Neural cell (in vitro differentiated cells): Measurements from ENCODE around the gene DNAH3. TPM values are rescaled to one million over a fixed set of nuclear protein-coding genes. Genes with fewer than 3 reads are reported as not detected.

Source experiments
- H2AFZ ChIP-seq: fragments of 200-600, 300-800 bp; sonication (generic), shearing (Covaris generic); 2 replicates; pipeline ENCODE4 v1.6.0; 2014; ENCODE audit warnings: low read depth, mild to moderate bottlenecking, antibody characterized with exemption, low read length, moderate library complexity
- H3F3A ChIP-seq: fragments of 200-600 bp; shearing (Covaris generic); 2 replicates; pipeline ENCODE4 v1.6.1; 2016; ENCODE audit warnings: mild to moderate bottlenecking, moderate library complexity, mixed read lengths, antibody characterized with exemption, low read length; ENCODE audit not compliant: insufficient read depth, poor library complexity, severe bottlenecking
- H3K27ac ChIP-seq: fragments of 200-600, 300-800 bp; sonication (generic), shearing (Covaris generic); 2 replicates; pipeline ENCODE4 v1.5.1; 2014; ENCODE audit warnings: mild to moderate bottlenecking, low read length, moderate library complexity
- H3K27me3 ChIP-seq: fragments of 300-800, 200-600 bp; sonication (generic), shearing (Covaris generic); 2 replicates; pipeline ENCODE4 v1.6.0; 2014; ENCODE audit warnings: mild to moderate bottlenecking, low read depth, low read length, moderate library complexity; ENCODE audit not compliant: insufficient read depth
- H3K36me3 ChIP-seq: fragments of 300-800, 200-600 bp; sonication (generic), shearing (Covaris generic); 2 replicates; pipeline ENCODE4 v1.5.1; 2014; ENCODE audit warnings: mild to moderate bottlenecking, antibody characterized with exemption, low read length, moderate library complexity; ENCODE audit not compliant: insufficient read depth
- H3K4me2 ChIP-seq: fragments of 300-800, 200-600 bp; sonication (generic), shearing (Covaris generic); 2 replicates; pipeline ENCODE4 v1.6.0; 2014; ENCODE audit warnings: mild to moderate bottlenecking, low read length
- H3K4me3 ChIP-seq: fragments of 300-800, 200-600 bp; sonication (generic), shearing (Covaris generic); 2 replicates; pipeline ENCODE4 v1.5.1; 2014; ENCODE audit warnings: mild to moderate bottlenecking, low read length, moderate library complexity
- H3K79me2 ChIP-seq: fragments of 200-600 bp; shearing (Covaris generic); replicated peaks from 2 replicates; pipeline ENCODE4 v1.6.0; 2014; ENCODE audit warnings: mild to moderate bottlenecking, low read length, moderate library complexity; ENCODE audit not compliant: insufficient read depth
- H3K9ac ChIP-seq: fragments of 300-800, 200-600 bp; sonication (generic), shearing (Covaris generic); 2 replicates; pipeline ENCODE4 v1.6.1; 2016; ENCODE audit warnings: mild to moderate bottlenecking, low read length, mixed read lengths
- H3K9me2 ChIP-seq: fragments of 200-600 bp; shearing (Covaris generic); 2 replicates; pipeline ENCODE4 v1.6.1; 2016; ENCODE audit warnings: mild to moderate bottlenecking, low read length, mixed read lengths; ENCODE audit not compliant: insufficient read depth
- H3K9me3 ChIP-seq: fragments of 200-600, 300-800 bp; sonication (generic), shearing (Covaris generic); 2 replicates; pipeline ENCODE4 v1.6.1; 2016; ENCODE audit warnings: mild to moderate bottlenecking, mixed run types, low read length, moderate library complexity, mixed read lengths
- H4K20me1 ChIP-seq: fragments of 200-600 bp; shearing (Covaris generic); 2 replicates; pipeline ENCODE4 v1.6.1; 2016; ENCODE audit warnings: mild to moderate bottlenecking, mixed run types; ENCODE audit not compliant: insufficient read depth
- CTCF ChIP-seq: fragments of 450-650 bp; IDR thresholded peaks from 2 replicates; pipeline ENCODE4 v1.5.1; 2014; ENCODE audit warnings: antibody characterized with exemption, mild to moderate bottlenecking, moderate library complexity; ENCODE audit not compliant: poor library complexity, severe bottlenecking
- EP300 ChIP-seq: fragments of 450-650 bp; conservative IDR thresholded peaks from 2 replicates; pipeline ENCODE4 v1.6.1; 2014; ENCODE audit warnings: antibody characterized with exemption, mild to moderate bottlenecking, moderate library complexity; ENCODE audit not compliant: poor library complexity, severe bottlenecking
- EZH2 ChIP-seq: fragments of 200-600, 300-800 bp; shearing (Covaris generic), sonication (generic); IDR thresholded peaks from 2 replicates; pipeline ENCODE4 v1.6.1; 2014; ENCODE audit warnings: antibody characterized with exemption, low read length, borderline replicate concordance, mild to moderate bottlenecking; ENCODE audit not compliant: insufficient read depth, poor library complexity, severe bottlenecking
- MXI1 ChIP-seq: fragments of 450-650 bp; conservative IDR thresholded peaks from 2 replicates; pipeline ENCODE4 v1.6.1; 2014; ENCODE audit warnings: antibody characterized with exemption, mild to moderate bottlenecking; ENCODE audit not compliant: poor library complexity, severe bottlenecking
- POLR2AphosphoS5 ChIP-seq: IDR thresholded peaks from 2 replicates; pipeline ENCODE4 v1.6.1; 2012
- RAD21 ChIP-seq: fragments of 450-650 bp; conservative IDR thresholded peaks from 2 replicates; pipeline ENCODE4 v1.6.1; 2014; ENCODE audit warnings: antibody characterized with exemption, mild to moderate bottlenecking, moderate library complexity
- REST ChIP-seq: IDR thresholded peaks from 2 replicates; pipeline ENCODE4 v1.6.1; 2012; ENCODE audit warnings: borderline replicate concordance
- SMC3 ChIP-seq: fragments of 450-650 bp; conservative IDR thresholded peaks from 2 replicates; pipeline ENCODE4 v1.6.1; 2014; ENCODE audit warnings: antibody characterized with exemption, mild to moderate bottlenecking, moderate library complexity; ENCODE audit not compliant: poor library complexity
- TAF1 ChIP-seq: IDR thresholded peaks from 2 replicates; pipeline ENCODE4 v1.6.1; 2012; ENCODE audit warnings: low read depth
- polyA plus RNA-seq: library from polyadenylated mRNA; depleted of rRNA; stranded (reverse); fragments of >200 nt; gene quantifications from 2 replicates; pipeline ENCODE4 v1.2.3, GENCODE V29; 2014

DNAH3 gene
- polyA plus RNA-seq, 1 donor from 2014 or later = 0.06 TPM

GRCh38 chr16:21072976-21073375, 77.7 kb downstream of the DNAH3 start:
- Histone ChIP-seq H3F3A (no peaks in the 10 kb centered on the region), H3K9ac (no peak overlapping the region), H3K9me3 (no peaks in the 10 kb centered on the region), H4K20me1 (no peaks in the 10 kb centered on the region), H3K27me3 (no peaks in the 10 kb centered on the region), H2AFZ (no peak overlapping the region), H3K4me3 (no peak overlapping the region), H3K27ac (no peak overlapping the region), H3K36me3 (no peaks in the 10 kb centered on the region), H3K4me2 (no peak overlapping the region), H3K79me2 (no peaks in the 10 kb centered on the region), H3K9me2 (no peaks in the 10 kb centered on the region)
- no peak for TF ChIP-seq EZH2
- no peak for TF ChIP-seq SMC3
- TF ChIP-seq MXI1 = no peak
- TF ChIP-seq REST = no peak
- TF ChIP-seq EP300 = no peak
- TF ChIP-seq RAD21 = no peak
- no peak for TF ChIP-seq POLR2AphosphoS5
- TF ChIP-seq TAF1 = no peak
- no peak for TF ChIP-seq CTCF

- TF ChIP-seq SMC3 (no peak), REST (no peak), EP300 (no peak), MXI1 (no peak), CTCF (no peak), RAD21 (no peak), EZH2 (no peak), TAF1 (no peak), POLR2AphosphoS5 (no peak)
- no peaks in the 10 kb centered on the region for H4K20me1 ChIP-seq
- H3K36me3 ChIP-seq = no peaks in the 10 kb centered on the region
- H3K9me3 ChIP-seq = no peaks in the 10 kb centered on the region
- H3K79me2 ChIP-seq = no peaks in the 10 kb centered on the region
- H2AFZ ChIP-seq = no peak overlapping the region
- H3K27ac ChIP-seq = no peak overlapping the region
- H3K9me2 ChIP-seq = no peaks in the 10 kb centered on the region
- no peaks in the 10 kb centered on the region for H3F3A ChIP-seq
- H3K4me2 ChIP-seq = no peak overlapping the region
- no peak overlapping the region for H3K9ac ChIP-seq
- no peak overlapping the region for H3K4me3 ChIP-seq
- H3K27me3 ChIP-seq = no peaks in the 10 kb centered on the region
Measured at GRCh38 chr16:21071741-21072140, 78.9 kb downstream of the DNAH3 start.
